Activated CD8-positive, alpha-beta memory T cell treated with anti-CD3 and anti-CD28 coated beads, Interleukin-2, amount 50 U/mL, for 1 hour (primary cell): ENCODE data around the gene MGMT.

Experiments used
- DNase-seq: peaks from one replicate; pipeline ENCODE4 v3.0.0-alpha.2; 2020; ENCODE audit errors: extremely low read depth

The MGMT gene

GRCh38 chr10:129450391-129450790 lies 16.6 kb upstream of the MGMT start:
- DNase-seq: no peak

GRCh38 chr10:129455625-129456024 lies 11.4 kb upstream of the MGMT start:
- no peak for DNase-seq

GRCh38 chr10:129459762-129460539 lies 7.1 kb upstream of the MGMT start:
- DNase-seq: no peak

GRCh38 chr10:129462257-129462795 lies 4.7 kb upstream of the MGMT start:
- DNase-seq: no peak

- no peak for DNase-seq
Measured at GRCh38 chr10:129464251-129464650, 2.8 kb upstream of the MGMT start.

- no peak for DNase-seq
Measured at GRCh38 chr10:129465796-129466702, 992 bp upstream of the MGMT start.

GRCh38 chr10:129467359-129468064 lies 471 bp downstream of the MGMT start:
- no peak for DNase-seq

- DNase-seq: no peak
Measured at GRCh38 chr10:129468187-129468586, 1.1 kb downstream of the MGMT start.

- no peak for DNase-seq
Measured at GRCh38 chr10:129470103-129470851, 3.2 kb downstream of the MGMT start.

- no peak for DNase-seq
Measured at GRCh38 chr10:129471447-129472175, 4.6 kb downstream of the MGMT start.

- DNase-seq: no peak
Measured at GRCh38 chr10:129472696-129473555, 5.9 kb downstream of the MGMT start.

GRCh38 chr10:129474642-129475041 lies 7.6 kb downstream of the MGMT start:
- no peak for DNase-seq

GRCh38 chr10:129476431-129476830 lies 9.4 kb downstream of the MGMT start:
- no peak for DNase-seq

- DNase-seq: no peak
Measured at GRCh38 chr10:129477051-129477450, 10.0 kb downstream of the MGMT start.

- DNase-seq: no peak
Measured at GRCh38 chr10:129481641-129482040, 14.6 kb downstream of the MGMT start.

GRCh38 chr10:129483430-129484010 lies 16.5 kb downstream of the MGMT start:
- no peak for DNase-seq

- no peak for DNase-seq
Measured at GRCh38 chr10:129486805-129487204, 19.8 kb downstream of the MGMT start.

GRCh38 chr10:129491123-129491734 lies 24.2 kb downstream of the MGMT start:
- no peak for DNase-seq

GRCh38 chr10:129494176-129494575 lies 27.1 kb downstream of the MGMT start:
- no peak for DNase-seq
